ENCODE results near the gene SUV39H1. TPM values are rescaled to one million over a fixed set of nuclear protein-coding genes. Genes with fewer than 3 reads are reported as not detected.

The SUV39H1 gene
- total RNA-seq, 2 experiments from 2014 or later, result 26.8 to 28.4 TPM

- TF ChIP-seq CTCF (IDR thresholded peaks at IDR 0.05), result no peak
- DNase-seq (no peak), ATAC-seq (peak; percentile 60)
- intact Hi-C loops (cut with micrococcal nuclease), result no loop called here
- H3K4me1 Mint-ChIP-seq (ENCODE audit: low read depth), result peaks cover 36% of the 10 kb centered on the region
- H3K4me3 Mint-ChIP-seq, result no peak overlapping the region
- H3K36me3 Mint-ChIP-seq (ENCODE audit: low read depth), result peaks cover 4% of the 10 kb centered on the region
- POLR2A ChIA-PET, result interaction anchor here (1.2 kb wide), 1 partner anchor 13 kb away, joined by 3 read pairs; no protein-coding TSS in a partner anchor
- H3K9me3 Mint-ChIP-seq, result no peaks in the 10 kb centered on the region
- H3K27ac Mint-ChIP-seq, result no peak overlapping the region
- CTCF ChIA-PET, result interaction anchor here (0.6 kb wide), 1 partner anchor 10 kb away, joined by 3 read pairs; no protein-coding TSS in a partner anchor
- no peaks in the 10 kb centered on the region for H3K27me3 Mint-ChIP-seq
These were observed 24.2 kb downstream of the SUV39H1 start for GRCh38 chrX:48720577-48721250.

- Mint-ChIP-seq H3K4me3 (no peak overlapping the region), H3K27ac (no peak overlapping the region), H3K27me3 (no peaks in the 10 kb centered on the region), H3K36me3 (ENCODE audit: low read depth) (peaks cover 9% of the 10 kb centered on the region), H3K9me3 (peaks cover 5% of the 10 kb centered on the region), H3K4me1 (ENCODE audit: low read depth) (peaks cover 34% of the 10 kb centered on the region)
- DNase-seq, result no peak
- intact Hi-C loops (cut with micrococcal nuclease), result no loop called here
- ChIA-PET POLR2A (interaction anchor here (1.2 kb wide), 1 partner anchor 15 kb away, joined by 3 read pairs; no protein-coding TSS in a partner anchor), CTCF (no interaction called here)
- no peak for TF ChIP-seq CTCF (IDR thresholded peaks at IDR 0.05)
- no peak for ATAC-seq
These were observed 25.4 kb downstream of the SUV39H1 start for GRCh38 chrX:48721916-48722315.

- Mint-ChIP-seq H3K4me1 (ENCODE audit: low read depth) (peaks cover 32% of the 10 kb centered on the region), H3K27me3 (no peaks in the 10 kb centered on the region), H3K36me3 (ENCODE audit: low read depth) (peaks cover 13% of the 10 kb centered on the region), H3K4me3 (no peak overlapping the region), H3K9me3 (peaks cover 25% of the 10 kb centered on the region), H3K27ac (peak overlapping the region; percentile 42)
- TF ChIP-seq CTCF (IDR thresholded peaks at IDR 0.05), result no peak
- DNase-seq (no peak), ATAC-seq (no peak)
- CTCF ChIA-PET, result no interaction called here
- POLR2A ChIA-PET, result interaction anchor here (1.1 to 1.4 kb wide), 3 partner anchors 8 to 17 kb away, joined by 3 to 5 read pairs (median 3); no protein-coding TSS in a partner anchor
- intact Hi-C loops (cut with micrococcal nuclease), result no loop called here
These were observed 30.1 kb downstream of the SUV39H1 start for GRCh38 chrX:48726596-48726995.

GRCh38 chrX:48728653-48729052, 32.1 kb downstream of the SUV39H1 start:
- TF ChIP-seq CTCF (IDR thresholded peaks at IDR 0.05), result no peak
- ChIA-PET POLR2A (interaction anchor here (0.8 kb wide), 1 partner anchor 9 kb away, joined by 3 read pairs; no protein-coding TSS in a partner anchor), CTCF (interaction anchor here (1.4 kb wide), 1 partner anchor 80 kb away, joined by 4 read pairs; no protein-coding TSS in a partner anchor)
- ATAC-seq, result peak; percentile 42
- Mint-ChIP-seq H3K9me3 (peaks cover 25% of the 10 kb centered on the region), H3K27me3 (no peaks in the 10 kb centered on the region), H3K27ac (peak overlapping the region; percentile 58), H3K4me3 (no peak overlapping the region), H3K4me1 (ENCODE audit: low read depth) (peaks cover 29% of the 10 kb centered on the region), H3K36me3 (ENCODE audit: low read depth) (peaks cover 13% of the 10 kb centered on the region)
- intact Hi-C loops (cut with micrococcal nuclease), result no loop called here
- no peak for DNase-seq

DNA sequence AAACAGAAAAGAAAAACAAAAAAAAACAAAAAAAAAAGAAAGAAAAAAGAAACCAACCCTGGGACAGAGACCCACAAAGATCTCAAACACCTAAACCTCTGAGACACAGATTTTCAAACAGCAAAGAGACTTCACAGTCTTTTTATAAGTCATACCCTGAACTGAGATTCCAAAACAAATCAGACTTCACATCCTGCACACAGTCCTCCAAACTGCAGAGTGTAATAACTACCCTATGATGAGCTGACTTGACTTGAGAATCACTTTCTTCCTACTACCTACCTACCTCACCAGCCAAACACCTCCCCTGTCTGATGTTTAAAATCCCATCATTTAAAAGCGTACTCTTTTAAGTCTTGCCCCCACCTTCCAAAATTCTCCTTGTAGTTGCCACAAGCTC, 39.8 kb downstream of the SUV39H1 start:
- ATAC-seq, result peak; percentile 26
- H3K36me3 Mint-ChIP-seq (ENCODE audit: low read depth), result peaks cover 2% of the 10 kb centered on the region
- intact Hi-C loops (cut with micrococcal nuclease), result loop anchor here (5.0 kb wide), 1 partner anchor 54 kb away; the partner anchor contains the start of gene WAS
- no peak for DNase-seq
- peak overlapping the region; percentile 97 for H3K27ac Mint-ChIP-seq
- ChIA-PET CTCF (no interaction called here), POLR2A (interaction anchor here (1.2 to 2.9 kb wide), 5 partner anchors 23 to 64 kb away, joined by 3 to 15 read pairs (median 7); partner anchors contain the start of genes SUV39H1 and WAS)
- no peaks in the 10 kb centered on the region for H3K27me3 Mint-ChIP-seq
- TF ChIP-seq CTCF (IDR thresholded peaks at IDR 0.05), result no peak
- H3K4me1 Mint-ChIP-seq (ENCODE audit: low read depth), result peaks cover 14% of the 10 kb centered on the region
- H3K4me3 Mint-ChIP-seq, result peak overlapping the region; percentile 95
- no peaks in the 10 kb centered on the region for H3K9me3 Mint-ChIP-seq

Measured in activated CD8-positive, alpha-beta T cell treated with anti-CD3 and anti-CD28 coated beads for 36 hours (primary cell).